HepG2 (cell line): ENCODE results near the gene SERTAD1. TPM values are rescaled to one million over a fixed set of nuclear protein-coding genes. Genes with fewer than 3 reads are reported as not detected.

ENCODE experiments used
- AKAP8 ChIP-seq: sonication (generic); formaldehyde crosslinking; IDR thresholded peaks from 2 replicates; pipeline ENCODE4 v1.5.1; 2020; ENCODE audit warnings: mild to moderate bottlenecking, missing genetic modification reagents
- ATF7-NPFF ChIP-seq: sonication (generic); formaldehyde crosslinking; IDR thresholded peaks from 2 replicates; pipeline ENCODE4 v1.8.1; 2023; ENCODE audit warnings: mild to moderate bottlenecking, low read depth, missing genetic modification reagents, moderate library complexity
- FOXJ3 ChIP-seq: sonication (generic); formaldehyde crosslinking; IDR thresholded peaks from 2 replicates; pipeline ENCODE4 v1.4.0; 2020; ENCODE audit warnings: missing genetic modification reagents, mild to moderate bottlenecking, borderline replicate concordance
- FOXO1 ChIP-seq: sonication (generic); formaldehyde crosslinking; IDR thresholded peaks from 2 replicates; pipeline ENCODE4 v1.4.0; 2020; ENCODE audit warnings: missing genetic modification reagents
- GATAD1 ChIP-seq: IDR thresholded peaks from 2 replicates; pipeline ENCODE4 v1.6.1; 2016; ENCODE audit warnings: missing genetic modification reagents, missing compliant biosample characterization
- HNRNPH1 ChIP-seq: fragments of 200-400 bp; formaldehyde crosslinking; optimal IDR thresholded peaks from 2 replicates; pipeline ENCODE3; 2017; ENCODE audit warnings: mild to moderate bottlenecking, low read depth, low read length
- HOXA7 ChIP-seq: sonication (generic); formaldehyde crosslinking; IDR thresholded peaks from 2 replicates; pipeline ENCODE4 v1.8.1; 2022; ENCODE audit warnings: mild to moderate bottlenecking, missing genetic modification reagents, moderate library complexity
- MED13 ChIP-seq: sonication (generic); formaldehyde crosslinking; IDR thresholded peaks from 2 replicates; pipeline ENCODE4 v1.5.0; 2020; ENCODE audit warnings: missing genetic modification reagents
- MIXL1 ChIP-seq: IDR thresholded peaks from 2 replicates; pipeline ENCODE4 v1.6.1; 2016
- NR2C2 ChIP-seq: sonication (generic); formaldehyde crosslinking; IDR thresholded peaks from 2 replicates; pipeline ENCODE4 v1.4.0; 2020; ENCODE audit warnings: missing genetic modification reagents, mild to moderate bottlenecking, moderate library complexity, borderline replicate concordance
- RFX1 ChIP-seq: fragments of 450-650 bp; IDR thresholded peaks from 2 replicates; pipeline ENCODE4 v1.6.1; 2017
- SAFB2 ChIP-seq: sonication (generic); formaldehyde crosslinking; IDR thresholded peaks from 2 replicates; pipeline ENCODE4 v1.5.1; 2020; ENCODE audit warnings: missing genetic modification reagents, low read depth, mild to moderate bottlenecking, borderline replicate concordance
- SETDB1 ChIP-seq: sonication (generic); formaldehyde crosslinking; IDR thresholded peaks from 2 replicates; pipeline ENCODE4 v1.5.1; 2020; ENCODE audit warnings: missing genetic modification reagents, mild to moderate bottlenecking, borderline replicate concordance
- SOX5 ChIP-seq: IDR thresholded peaks from 2 replicates; pipeline ENCODE4 v1.6.1; 2016; ENCODE audit warnings: borderline replicate concordance
- SOX6 ChIP-seq, 2 experiments: fragments of 450-650 bp in 1 of 2; sonication (generic) in 1 of 2; formaldehyde crosslinking in 1 of 2; IDR thresholded peaks; 2 replicates each; pipeline versions ENCODE4 v1.4.0 to v1.6.1; 2017 to 2020; ENCODE audit warnings: antibody characterized with exemption in 1 of 2, mild to moderate bottlenecking in 1 of 2, missing genetic modification reagents in 1 of 2
- SRSF9 ChIP-seq: fragments of 200-400 bp; formaldehyde crosslinking; IDR thresholded peaks from 2 replicates; pipeline ENCODE4 v1.6.1; 2018; ENCODE audit warnings: borderline replicate concordance, mild to moderate bottlenecking, low read depth, low read length; ENCODE audit not compliant: insufficient read depth, poor library complexity, severe bottlenecking
- YY1 ChIP-seq: IDR thresholded peaks from 2 replicates; pipeline ENCODE4 v1.6.1; 2011; ENCODE audit warnings: low read length, low read depth, moderate library complexity, mild to moderate bottlenecking; ENCODE audit not compliant: insufficient read depth, insufficient replicate concordance
- ZNF329 ChIP-seq: sonication (generic); formaldehyde crosslinking; IDR thresholded peaks from 2 replicates; pipeline ENCODE4 v1.9.0; 2021; ENCODE audit warnings: low read depth, mild to moderate bottlenecking, missing genetic modification reagents
- ZNF569 ChIP-seq: sonication (generic); formaldehyde crosslinking; IDR thresholded peaks from 2 replicates; pipeline ENCODE4 v1.5.0; 2020; ENCODE audit warnings: mild to moderate bottlenecking, missing genetic modification reagents, moderate library complexity, borderline replicate concordance
- ZNF775 ChIP-seq: sonication (generic); formaldehyde crosslinking; IDR thresholded peaks from 2 replicates; pipeline ENCODE4 v1.4.0; 2020; ENCODE audit warnings: missing genetic modification reagents, mild to moderate bottlenecking, moderate library complexity, borderline replicate concordance
- polyA plus RNA-seq, 8 experiments: library from polyadenylated mRNA; depleted of rRNA in 3 of 8; stranded (reverse) in 7 of 8; unstranded in 1 of 8; fragments of >200 nt; fragmentation: Illumina TruSeq in 4 of 8; extraction: Trizol in 4 of 8; gene quantifications; 2 replicates each; pipeline versions ENCODE4 v1.2.1 to v1.2.3, GENCODE V29; 2011 to 2016; ENCODE audit warnings: low read depth in 4 of 8, missing spikeins in 1 of 8, mixed read lengths in 1 of 8; ENCODE audit not compliant: insufficient read depth in 1 of 8
- total RNA-seq, 5 experiments: library from RNA; depleted of rRNA; stranded (reverse); fragments of >200 nt; fragmentation: Illumina TruSeq; extraction: Trizol; gene quantifications; 2 replicates each; pipeline ENCODE4 v1.2.3, GENCODE V29; 2016; ENCODE audit warnings: low read depth in 1 of 5
- TF ChIP-seq, protein P1 (sequence below): sonication (generic); formaldehyde crosslinking; IDR thresholded peaks from 2 replicates; pipeline ENCODE4 v1.8.0; 2022; ENCODE audit warnings: missing genetic modification reagents, mild to moderate bottlenecking, borderline replicate concordance
- TF ChIP-seq, protein P2 (sequence below): sonication (generic); formaldehyde crosslinking; IDR thresholded peaks from 2 replicates; pipeline ENCODE4 v1.5.0; 2020; ENCODE audit warnings: missing genetic modification reagents
- TF ChIP-seq, protein P3 (sequence below): sonication (generic); formaldehyde crosslinking; IDR thresholded peaks from 2 replicates; pipeline ENCODE4 v1.5.0; 2020; ENCODE audit warnings: missing genetic modification reagents
- TF ChIP-seq, protein P4 (sequence below): sonication (generic); formaldehyde crosslinking; IDR thresholded peaks from 2 replicates; pipeline ENCODE4; 2020; ENCODE audit warnings: missing genetic modification reagents, mild to moderate bottlenecking, borderline replicate concordance

Gene SERTAD1
- total and polyA plus RNA-seq, 2 of the 13 experiments (the other 11 are each of a cell fraction or from before 2014, with no cell fraction given) = 4.3 to 4.5 TPM

DNA sequence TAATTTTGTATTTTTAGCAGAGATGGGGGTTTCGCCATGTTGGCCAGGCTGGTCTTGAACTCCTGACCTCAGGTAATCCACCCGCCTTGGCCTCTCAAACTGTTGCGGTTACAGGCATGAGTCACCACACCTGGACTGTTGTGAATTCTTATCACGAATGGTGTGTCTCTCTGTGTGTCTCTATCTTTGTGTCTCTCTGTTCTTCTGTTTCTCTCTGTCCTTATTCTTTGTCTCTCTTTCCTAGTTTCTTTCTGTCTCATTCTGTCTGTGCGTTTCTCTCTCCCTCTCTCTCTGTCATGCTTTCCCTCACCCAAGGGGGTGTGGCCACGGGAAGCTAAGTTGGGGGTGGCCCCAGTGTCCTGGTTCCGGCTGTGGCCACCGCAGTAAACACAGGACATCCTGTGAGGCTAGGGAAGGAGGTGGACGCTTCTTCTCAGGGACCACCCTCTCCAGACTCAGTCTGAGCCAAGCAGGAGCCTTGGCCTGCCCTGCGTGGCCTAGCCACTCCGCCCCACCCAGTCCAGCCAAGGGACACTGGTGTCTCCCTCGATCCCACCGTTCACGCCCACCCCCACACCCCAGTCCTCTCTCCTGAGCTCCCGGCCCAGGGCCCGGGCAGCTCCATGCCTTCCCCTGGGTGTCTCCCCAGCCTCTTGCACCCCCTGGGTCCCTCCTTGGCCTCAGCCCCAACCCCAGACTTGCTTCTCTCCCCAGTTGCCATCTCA, 8.7 kb downstream of the SERTAD1 start (continued):
- no peak for TF ChIP-seq HOXA7 (CRISPR knock-in tag)
- no peak for TF ChIP-seq ZNF569
- no peak for TF ChIP-seq NR2C2
- TF ChIP-seq AKAP8 (CRISPR knock-in tag) = no peak
- TF ChIP-seq SAFB2 (CRISPR knock-in tag) = no peak
- TF ChIP-seq FOXJ3 (CRISPR knock-in tag) = 0 out of 2 replicates have a peak, but pooled peaks have one; percentile 24
- no peak for TF ChIP-seq HNRNPH1
- TF ChIP-seq, protein P1, sequence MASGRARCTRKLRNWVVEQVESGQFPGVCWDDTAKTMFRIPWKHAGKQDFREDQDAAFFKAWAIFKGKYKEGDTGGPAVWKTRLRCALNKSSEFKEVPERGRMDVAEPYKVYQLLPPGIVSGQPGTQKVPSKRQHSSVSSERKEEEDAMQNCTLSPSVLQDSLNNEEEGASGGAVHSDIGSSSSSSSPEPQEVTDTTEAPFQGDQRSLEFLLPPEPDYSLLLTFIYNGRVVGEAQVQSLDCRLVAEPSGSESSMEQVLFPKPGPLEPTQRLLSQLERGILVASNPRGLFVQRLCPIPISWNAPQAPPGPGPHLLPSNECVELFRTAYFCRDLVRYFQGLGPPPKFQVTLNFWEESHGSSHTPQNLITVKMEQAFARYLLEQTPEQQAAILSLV (CRISPR knock-in tag) = no peak
- no peak for TF ChIP-seq ATF7-NPFF (CRISPR knock-in tag)
- no peak for TF ChIP-seq ZNF329
- no peak for TF ChIP-seq MIXL1 (CRISPR knock-in tag)
- TF ChIP-seq YY1 = no peak
- no peak for TF ChIP-seq SETDB1 (CRISPR knock-in tag)
- TF ChIP-seq GATAD1 (CRISPR knock-in tag) = no peak; the same call in 1 of the 2 replicates
- peak; percentile 67; the same call in 1 of the 2 replicates for TF ChIP-seq SOX5 (CRISPR knock-in tag)
- TF ChIP-seq, protein P2, sequence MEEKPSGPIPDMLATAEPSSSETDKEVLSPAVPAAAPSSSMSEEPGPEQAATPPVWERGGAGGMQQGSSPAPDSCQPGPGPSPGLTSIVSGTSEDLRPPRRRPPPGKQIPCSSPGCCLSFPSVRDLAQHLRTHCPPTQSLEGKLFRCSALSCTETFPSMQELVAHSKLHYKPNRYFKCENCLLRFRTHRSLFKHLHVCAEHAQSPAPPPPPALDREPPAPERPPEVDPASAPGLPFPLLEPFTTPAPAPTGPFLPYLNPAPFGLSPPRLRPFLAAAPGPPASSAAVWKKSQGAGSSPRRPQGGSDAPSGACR = no peak
- TF ChIP-seq ZNF775 (CRISPR knock-in tag) = 0 out of 2 replicates have a peak, but pooled peaks have one; percentile 31
- TF ChIP-seq SRSF9 = no peak
- TF ChIP-seq, protein P3, sequence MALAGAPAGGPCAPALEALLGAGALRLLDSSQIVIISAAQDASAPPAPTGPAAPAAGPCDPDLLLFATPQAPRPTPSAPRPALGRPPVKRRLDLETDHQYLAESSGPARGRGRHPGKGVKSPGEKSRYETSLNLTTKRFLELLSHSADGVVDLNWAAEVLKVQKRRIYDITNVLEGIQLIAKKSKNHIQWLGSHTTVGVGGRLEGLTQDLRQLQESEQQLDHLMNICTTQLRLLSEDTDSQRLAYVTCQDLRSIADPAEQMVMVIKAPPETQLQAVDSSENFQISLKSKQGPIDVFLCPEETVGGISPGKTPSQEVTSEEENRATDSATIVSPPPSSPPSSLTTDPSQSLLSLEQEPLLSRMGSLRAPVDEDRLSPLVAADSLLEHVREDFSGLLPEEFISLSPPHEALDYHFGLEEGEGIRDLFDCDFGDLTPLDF (CRISPR knock-in tag) = no peak
- TF ChIP-seq SOX6 (IDR thresholded peaks at IDR 0.05) = no peak
- TF ChIP-seq SOX6 (CRISPR knock-in tag; IDR thresholded peaks at IDR 0.05) = peak; percentile 48; the same call in 1 of the 2 replicates
- no peak for TF ChIP-seq MED13 (CRISPR knock-in tag)
- TF ChIP-seq RFX1 = no peak
- TF ChIP-seq, protein P4, sequence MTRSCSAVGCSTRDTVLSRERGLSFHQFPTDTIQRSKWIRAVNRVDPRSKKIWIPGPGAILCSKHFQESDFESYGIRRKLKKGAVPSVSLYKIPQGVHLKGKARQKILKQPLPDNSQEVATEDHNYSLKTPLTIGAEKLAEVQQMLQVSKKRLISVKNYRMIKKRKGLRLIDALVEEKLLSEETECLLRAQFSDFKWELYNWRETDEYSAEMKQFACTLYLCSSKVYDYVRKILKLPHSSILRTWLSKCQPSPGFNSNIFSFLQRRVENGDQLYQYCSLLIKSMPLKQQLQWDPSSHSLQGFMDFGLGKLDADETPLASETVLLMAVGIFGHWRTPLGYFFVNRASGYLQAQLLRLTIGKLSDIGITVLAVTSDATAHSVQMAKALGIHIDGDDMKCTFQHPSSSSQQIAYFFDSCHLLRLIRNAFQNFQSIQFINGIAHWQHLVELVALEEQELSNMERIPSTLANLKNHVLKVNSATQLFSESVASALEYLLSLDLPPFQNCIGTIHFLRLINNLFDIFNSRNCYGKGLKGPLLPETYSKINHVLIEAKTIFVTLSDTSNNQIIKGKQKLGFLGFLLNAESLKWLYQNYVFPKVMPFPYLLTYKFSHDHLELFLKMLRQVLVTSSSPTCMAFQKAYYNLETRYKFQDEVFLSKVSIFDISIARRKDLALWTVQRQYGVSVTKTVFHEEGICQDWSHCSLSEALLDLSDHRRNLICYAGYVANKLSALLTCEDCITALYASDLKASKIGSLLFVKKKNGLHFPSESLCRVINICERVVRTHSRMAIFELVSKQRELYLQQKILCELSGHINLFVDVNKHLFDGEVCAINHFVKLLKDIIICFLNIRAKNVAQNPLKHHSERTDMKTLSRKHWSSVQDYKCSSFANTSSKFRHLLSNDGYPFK (CRISPR knock-in tag) = no peak
- no peak for TF ChIP-seq FOXO1
